ELF-1 (cell line): Measurements from ENCODE around the gene GRIK3.
"Not testable (repeated sequence)": the region's sequence is repeated elsewhere in the genome, so short reads cannot be mapped to it uniquely, and the experiment has no call there.

Experiments
- DNase-seq: peaks from one replicate; pipeline ENCODE4 v3.0.0-alpha.2; 2016; ENCODE audit warnings: low read depth, low spot score

GRIK3 gene

GRCh38 chr1:36944883-36945282 lies 89.4 kb downstream of the GRIK3 start:
- DNase-seq = no peak

GRCh38 chr1:36942148-36942547 lies 92.2 kb downstream of the GRIK3 start:
- DNase-seq = peak; percentile 47

- DNase-seq = peak; percentile 27
Observed at GRCh38 chr1:36941316-36941978, 92.9 kb downstream of the GRIK3 start.

GRCh38 chr1:36938819-36939218 lies 95.5 kb downstream of the GRIK3 start:
- DNase-seq = no peak

GRCh38 chr1:36937371-36937770 lies 96.9 kb downstream of the GRIK3 start:
- no peak for DNase-seq

- DNase-seq = no peak
Observed at GRCh38 chr1:36934061-36934460, 100.3 kb downstream of the GRIK3 start.

GRCh38 chr1:36927826-36928225 lies 106.5 kb downstream of the GRIK3 start:
- no peak for DNase-seq

GRCh38 chr1:36925251-36925650 lies 109.1 kb downstream of the GRIK3 start:
- no peak for DNase-seq

- DNase-seq = peak; percentile 87
Observed at GRCh38 chr1:36924282-36924811, 110.0 kb downstream of the GRIK3 start.

GRCh38 chr1:36922593-36923426 lies 111.5 kb downstream of the GRIK3 start:
- no peak for DNase-seq

GRCh38 chr1:36922071-36922470 lies 112.2 kb downstream of the GRIK3 start:
- no peak for DNase-seq

- DNase-seq = no peak
Observed at GRCh38 chr1:36920801-36921405, 113.4 kb downstream of the GRIK3 start.

GRCh38 chr1:36920371-36920770 lies 113.9 kb downstream of the GRIK3 start:
- no peak for DNase-seq

GRCh38 chr1:36919491-36920145 lies 114.7 kb downstream of the GRIK3 start:
- DNase-seq = no peak

GRCh38 chr1:36918604-36919003 lies 115.7 kb downstream of the GRIK3 start:
- no peak for DNase-seq

- not testable (repeated sequence) for DNase-seq
Observed at GRCh38 chr1:36916542-36916941, 117.8 kb downstream of the GRIK3 start.

GRCh38 chr1:36913484-36914060 lies 120.7 kb downstream of the GRIK3 start:
- DNase-seq = peak; percentile 61

- DNase-seq = no peak
Observed at GRCh38 chr1:36913016-36913415, 121.3 kb downstream of the GRIK3 start.

GRCh38 chr1:36912365-36912865 lies 121.9 kb downstream of the GRIK3 start:
- no peak for DNase-seq

GRCh38 chr1:36911561-36912364 lies 122.6 kb downstream of the GRIK3 start:
- DNase-seq = no peak
